ENCODE data around the gene GH2.

DNA sequence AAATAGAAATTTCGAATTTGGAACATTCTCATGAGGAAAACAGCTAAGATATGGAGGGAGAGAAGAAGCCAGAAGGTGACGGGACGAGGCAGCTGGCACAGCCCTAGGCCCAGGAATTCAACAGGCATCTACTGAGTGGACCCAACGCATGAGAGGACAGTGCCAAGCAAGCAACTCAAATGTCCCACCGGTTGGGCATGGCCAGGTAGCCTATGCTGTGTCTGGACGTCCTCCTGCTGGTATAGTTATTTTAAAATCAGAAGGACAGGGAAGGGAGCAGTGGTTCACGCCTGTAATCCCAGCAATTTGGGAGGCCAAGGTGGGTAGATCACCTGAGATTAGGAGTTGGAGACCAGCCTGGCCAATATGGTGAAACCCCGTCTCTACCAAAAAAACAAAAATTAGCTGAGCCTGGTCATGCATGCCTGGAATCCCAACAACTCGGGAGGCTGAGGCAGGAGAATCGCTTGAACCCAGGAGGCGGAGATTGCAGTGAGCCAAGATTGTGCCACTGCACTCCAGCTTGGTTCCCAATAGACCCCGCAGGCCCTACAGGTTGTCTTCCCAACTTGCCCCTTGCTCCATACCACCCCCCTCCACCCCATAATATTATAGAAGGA lies 34.9 kb upstream of the GH2 start:
- TF ChIP-seq, protein P1, sequence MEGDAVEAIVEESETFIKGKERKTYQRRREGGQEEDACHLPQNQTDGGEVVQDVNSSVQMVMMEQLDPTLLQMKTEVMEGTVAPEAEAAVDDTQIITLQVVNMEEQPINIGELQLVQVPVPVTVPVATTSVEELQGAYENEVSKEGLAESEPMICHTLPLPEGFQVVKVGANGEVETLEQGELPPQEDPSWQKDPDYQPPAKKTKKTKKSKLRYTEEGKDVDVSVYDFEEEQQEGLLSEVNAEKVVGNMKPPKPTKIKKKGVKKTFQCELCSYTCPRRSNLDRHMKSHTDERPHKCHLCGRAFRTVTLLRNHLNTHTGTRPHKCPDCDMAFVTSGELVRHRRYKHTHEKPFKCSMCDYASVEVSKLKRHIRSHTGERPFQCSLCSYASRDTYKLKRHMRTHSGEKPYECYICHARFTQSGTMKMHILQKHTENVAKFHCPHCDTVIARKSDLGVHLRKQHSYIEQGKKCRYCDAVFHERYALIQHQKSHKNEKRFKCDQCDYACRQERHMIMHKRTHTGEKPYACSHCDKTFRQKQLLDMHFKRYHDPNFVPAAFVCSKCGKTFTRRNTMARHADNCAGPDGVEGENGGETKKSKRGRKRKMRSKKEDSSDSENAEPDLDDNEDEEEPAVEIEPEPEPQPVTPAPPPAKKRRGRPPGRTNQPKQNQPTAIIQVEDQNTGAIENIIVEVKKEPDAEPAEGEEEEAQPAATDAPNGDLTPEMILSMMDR (IDR thresholded peaks at IDR 0.05; ENCODE audit: low read length): no peak
- no peak for TF ChIP-seq EZH2 (IDR thresholded peaks at IDR 0.05; ENCODE audit: borderline replicate concordance, low read length)

Data from OCI-LY1 (cell line).